Esophagus squamous epithelium (tissue), 4 donors: ENCODE measurements around the gene DCLK3.

Experiments used
- POLR2A ChIP-seq, 4 donors: fragments of 450-650 bp; IDR thresholded peaks; one replicate each; pipeline ENCODE4 v1.6.1; 2017; ENCODE audit warnings: antibody characterized with exemption in 4 of 4, mild to moderate bottlenecking in 4 of 4, moderate library complexity in 3 of 4
- TF ChIP-seq, protein P1 (sequence below), 6 experiments: fragments of 450-650 bp in 4 of 6; fragments of 200-600 bp in 2 of 6; sonication (generic) in 2 of 6; IDR thresholded peaks; one replicate each; pipeline ENCODE4 v1.5.1; 2016 to 2019; ENCODE audit warnings: antibody characterized with exemption in 6 of 6, mild to moderate bottlenecking in 4 of 6, moderate library complexity in 4 of 6

DNA sequence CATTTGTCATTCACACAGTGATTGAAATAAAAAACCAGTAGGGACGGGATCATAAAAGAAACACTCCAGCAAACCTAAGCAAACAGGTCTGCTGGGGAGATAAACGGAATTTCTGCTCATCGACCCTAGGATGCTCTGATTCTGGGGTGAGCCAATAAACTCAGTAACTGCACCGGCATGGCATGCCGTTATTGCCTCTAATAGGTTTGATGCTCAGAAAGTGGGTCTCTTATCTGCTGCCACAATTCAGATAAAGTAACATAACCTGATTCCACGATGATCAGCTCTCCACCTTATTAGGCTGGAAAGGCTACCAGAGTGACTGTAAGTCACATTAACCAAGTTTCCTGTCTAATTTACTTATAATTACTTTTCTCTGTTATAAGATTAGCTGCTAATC is 19.6 kb downstream of the DCLK3 start:
- TF ChIP-seq, protein P1, sequence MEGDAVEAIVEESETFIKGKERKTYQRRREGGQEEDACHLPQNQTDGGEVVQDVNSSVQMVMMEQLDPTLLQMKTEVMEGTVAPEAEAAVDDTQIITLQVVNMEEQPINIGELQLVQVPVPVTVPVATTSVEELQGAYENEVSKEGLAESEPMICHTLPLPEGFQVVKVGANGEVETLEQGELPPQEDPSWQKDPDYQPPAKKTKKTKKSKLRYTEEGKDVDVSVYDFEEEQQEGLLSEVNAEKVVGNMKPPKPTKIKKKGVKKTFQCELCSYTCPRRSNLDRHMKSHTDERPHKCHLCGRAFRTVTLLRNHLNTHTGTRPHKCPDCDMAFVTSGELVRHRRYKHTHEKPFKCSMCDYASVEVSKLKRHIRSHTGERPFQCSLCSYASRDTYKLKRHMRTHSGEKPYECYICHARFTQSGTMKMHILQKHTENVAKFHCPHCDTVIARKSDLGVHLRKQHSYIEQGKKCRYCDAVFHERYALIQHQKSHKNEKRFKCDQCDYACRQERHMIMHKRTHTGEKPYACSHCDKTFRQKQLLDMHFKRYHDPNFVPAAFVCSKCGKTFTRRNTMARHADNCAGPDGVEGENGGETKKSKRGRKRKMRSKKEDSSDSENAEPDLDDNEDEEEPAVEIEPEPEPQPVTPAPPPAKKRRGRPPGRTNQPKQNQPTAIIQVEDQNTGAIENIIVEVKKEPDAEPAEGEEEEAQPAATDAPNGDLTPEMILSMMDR (IDR thresholded peaks at IDR 0.05), result no peak
- TF ChIP-seq POLR2A (IDR thresholded peaks at IDR 0.05), result no peak
